Naive thymus-derived CD4-positive, alpha-beta T cell (primary cell): ENCODE results near the gene PDCD1LG2. TPM values are rescaled to one million over a fixed set of nuclear protein-coding genes. Genes with fewer than 3 reads are reported as not detected.
"Not testable (repeated sequence)": the region's sequence is repeated elsewhere in the genome, so short reads cannot be mapped to it uniquely, and the experiment has no call there.

Experiments
- ATAC-seq: fragments of 150-1000 bp; cut with Tn5 transposase; 2 replicates; pipeline ENCODE4 v1.10.0; 2021; ENCODE audit warnings: mild to moderate bottlenecking, moderate library complexity
- CTCF ChIA-PET: fragments of 350-600 bp; sonication (Branson Sonifier 250); formaldehyde crosslinking; loops from one replicate; lab custom pipeline; 2021; ENCODE audit warnings: antibody characterized with exemption; lab: Charles Lee
- POLR2A ChIA-PET: fragments of 350-600 bp; sonication (Branson Sonifier 250); formaldehyde crosslinking; loops from one replicate; lab custom pipeline; 2021; ENCODE audit warnings: antibody characterized with exemption, inconsistent platforms; lab: Charles Lee
- DNase-seq, 9 donors: peaks; one replicate each; pipeline versions ENCODE4 v3.0.0 to v3.0.0-alpha.2; 2020 to 2022; ENCODE audit warnings: mixed read lengths in 1 of 9
- H3K27ac ChIP-seq: one replicate; pipeline ENCODE4 v1.7.0; 2013; ENCODE audit warnings: mild to moderate bottlenecking, low read depth, low read length, moderate library complexity
- H3K27me3 ChIP-seq, 2 donors: one replicate each; pipeline ENCODE4 v1.7.0; 2013; ENCODE audit warnings: low read length in 2 of 2, mild to moderate bottlenecking in 2 of 2, moderate library complexity in 2 of 2; ENCODE audit not compliant: control insufficient read depth in 2 of 2, insufficient read depth in 2 of 2
- H3K36me3 ChIP-seq, 3 experiments: 1 replicate in 2 of 3; 2 replicates in 1 of 3; pipeline ENCODE4 v1.7.0; 2013; ENCODE audit warnings: low read length in 3 of 3, mild to moderate bottlenecking in 3 of 3, moderate library complexity in 1 of 3; ENCODE audit not compliant: insufficient read depth in 3 of 3, control insufficient read depth in 2 of 3
- H3K4me1 ChIP-seq, 2 donors: one replicate each; pipeline ENCODE4 v1.7.0; 2013; ENCODE audit warnings: low read length in 2 of 2, mild to moderate bottlenecking in 2 of 2, moderate library complexity in 1 of 2; ENCODE audit not compliant: control insufficient read depth in 2 of 2, insufficient read depth in 2 of 2
- H3K4me3 ChIP-seq: 2 replicates; pipeline ENCODE4 v1.7.0; 2013; ENCODE audit warnings: mild to moderate bottlenecking, low read length
- H3K9me3 ChIP-seq, 3 experiments: 1 replicate in 2 of 3; 2 replicates in 1 of 3; pipeline ENCODE4 v1.7.0; 2013; ENCODE audit warnings: low read length in 3 of 3; ENCODE audit not compliant: control insufficient read depth in 2 of 3
- H3K27ac Mint-ChIP-seq, 9 donors: one replicate each; pipeline ENCODE4 v1.8.0; 2020 to 2022; ENCODE audit warnings: mixed read lengths in 9 of 9, mild to moderate bottlenecking in 8 of 9, moderate library complexity in 5 of 9, inconsistent platforms in 2 of 9
- H3K27me3 Mint-ChIP-seq, 5 donors: one replicate each; pipeline ENCODE4 v1.8.0; 2021 to 2022; ENCODE audit warnings: mixed read lengths in 5 of 5, mild to moderate bottlenecking in 1 of 5
- H3K36me3 Mint-ChIP-seq, 5 donors: one replicate each; pipeline ENCODE4 v1.8.0; 2020 to 2022; ENCODE audit warnings: mixed read lengths in 5 of 5, mild to moderate bottlenecking in 3 of 5, inconsistent platforms in 1 of 5
- H3K4me1 Mint-ChIP-seq, 7 donors: one replicate each; pipeline ENCODE4 v1.8.0; 2020 to 2022; ENCODE audit warnings: mixed read lengths in 7 of 7, mild to moderate bottlenecking in 3 of 7, inconsistent platforms in 1 of 7
- H3K4me3 Mint-ChIP-seq, 10 donors: one replicate each; pipeline ENCODE4 v1.8.0; 2020 to 2022; ENCODE audit warnings: mild to moderate bottlenecking in 10 of 10, mixed read lengths in 10 of 10, moderate library complexity in 6 of 10, inconsistent platforms in 2 of 10
- H3K9me3 Mint-ChIP-seq, 11 donors: one replicate each; pipeline ENCODE4 v1.8.0; 2020 to 2022; ENCODE audit warnings: mixed read lengths in 11 of 11, mild to moderate bottlenecking in 4 of 11, inconsistent platforms in 1 of 11, moderate library complexity in 1 of 11
- intact Hi-C, 2 donors: fragments of 100-400 bp; cut with micrococcal nuclease; formaldehyde crosslinking; loops; one replicate each; pipeline ENCODE4 v1.15.1; 2023
- polyA plus RNA-seq, 2 donors: library from polyadenylated mRNA; unstranded; fragments of 300-500 nt; fragmentation: Illumina TruSeq; gene quantifications; one replicate each; pipeline ENCODE4 v1.2.3, GENCODE V29; 2021
- total RNA-seq, 6 experiments: library from RNA in 5 of 6; stranded (reverse) in 5 of 6; gene quantifications; 1 replicate in 5 of 6; 2 replicates in 1 of 6; pipeline ENCODE4 v1.2.3 and lab custom pipeline; 2021 to 2026

The PDCD1LG2 gene
- total and polyA plus RNA-seq, 7 experiments from 2014 or later = 0.16 to 7.4 (median 0.32) TPM; not detected in 2

DNA sequence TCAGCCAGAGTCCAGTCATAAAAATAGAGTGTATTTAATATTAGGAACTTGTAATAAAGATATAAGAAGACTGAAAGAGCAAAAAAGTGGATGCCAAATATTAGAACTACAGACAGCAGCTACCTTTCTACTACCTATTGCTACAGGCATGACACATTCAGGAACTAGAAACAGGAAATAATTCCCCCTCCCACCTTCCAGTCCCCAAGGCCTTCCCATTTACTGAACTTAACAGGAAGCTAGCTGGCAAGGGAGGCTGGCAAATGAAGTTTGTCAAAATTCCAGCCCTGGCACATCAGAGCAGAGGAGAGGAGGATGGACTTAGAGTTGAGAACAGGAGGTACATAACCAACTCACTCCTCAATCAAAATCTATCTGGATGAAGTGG lies 68.4 kb downstream of the PDCD1LG2 start:
- DNase-seq (no peak), ATAC-seq (no peak)
- H3K27ac Mint-ChIP-seq = peak overlapping the region in 3 of 9 donors; percentile 20 to 32 (median 25)
- H3K4me3 ChIP-seq = no peak overlapping the region
- H3K36me3 ChIP-seq = no peaks in the 10 kb centered on the region
- peaks cover 6 to 7% of the 10 kb centered on the region in 2 donors for H3K4me1 ChIP-seq
- peak overlapping the region in 1 of 10 donors; percentile 3 for H3K4me3 Mint-ChIP-seq
- H3K27ac ChIP-seq = no peak overlapping the region
- POLR2A ChIA-PET = interaction anchor here (0.6 to 1.3 kb wide), 3 partner anchors 14 to 127 kb away, joined by 3 read pairs; no protein-coding TSS in a partner anchor
- no peaks in the 10 kb centered on the region for H3K27me3 Mint-ChIP-seq
- peaks cover 0 to 6% (median 0%) of the 10 kb centered on the region in 11 donors for H3K9me3 Mint-ChIP-seq
- H3K36me3 Mint-ChIP-seq = peaks cover 0 to 36% (median 0%) of the 10 kb centered on the region in 5 donors
- CTCF ChIA-PET = interaction anchor here (1.5 kb wide), 1 partner anchor 9 kb away, joined by 3 read pairs; no protein-coding TSS in a partner anchor
- H3K27me3 ChIP-seq = no peaks in the 10 kb centered on the region
- H3K9me3 ChIP-seq = no peaks in the 10 kb centered on the region
- peaks cover 14 to 54% (median 36%) of the 10 kb centered on the region in 7 donors for H3K4me1 Mint-ChIP-seq
- intact Hi-C loops = no loop called here

DNA sequence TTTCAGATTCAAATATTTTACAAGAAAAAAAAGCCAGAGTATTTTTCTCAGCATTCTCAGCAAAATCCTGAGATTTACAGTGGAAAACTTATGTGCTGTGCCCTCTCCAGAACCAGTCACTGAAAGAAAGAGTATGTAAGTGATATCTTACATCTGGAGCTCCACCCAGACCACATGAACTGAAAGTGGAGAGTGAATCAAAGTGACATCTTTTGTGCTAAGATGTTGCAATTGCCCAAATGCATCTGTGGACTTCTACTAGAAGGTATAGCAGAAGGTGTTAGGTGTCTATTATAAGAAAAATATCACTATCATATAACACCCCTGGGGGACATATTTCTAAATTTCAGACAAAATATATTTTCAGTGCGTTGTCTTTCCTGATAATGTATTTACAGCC lies 69.5 kb downstream of the PDCD1LG2 start:
- ATAC-seq (no peak), DNase-seq (no peak)
- CTCF ChIA-PET = interaction anchor here (1.5 kb wide), 1 partner anchor 8 kb away, joined by 3 read pairs; no protein-coding TSS in a partner anchor
- Mint-ChIP-seq H3K27me3 (no peaks in the 10 kb centered on the region), H3K36me3 (peaks cover 0 to 38% (median 5%) of the 10 kb centered on the region in 5 donors), H3K27ac (peak overlapping the region in 2 of 9 donors; percentile 25 to 48), H3K9me3 (peaks cover 0 to 6% (median 0%) of the 10 kb centered on the region in 11 donors), H3K4me1 (peaks cover 14 to 62% (median 39%) of the 10 kb centered on the region in 7 donors), H3K4me3 (peak overlapping the region in 1 of 10 donors; percentile 29)
- no peaks in the 10 kb centered on the region for H3K27me3 ChIP-seq
- H3K4me1 ChIP-seq = peaks cover 6 to 7% of the 10 kb centered on the region in 2 donors
- intact Hi-C loops = loop anchor here (10.0 kb wide), 3 partner anchors 245 to 595 kb away; partner anchors contain the start of genes RLN1 (in 2 of the 2), JAK2 (in 1 of the 2) and RLN2 (in 1 of the 2)
- H3K4me3 ChIP-seq = no peak overlapping the region
- no peak overlapping the region for H3K27ac ChIP-seq
- no peaks in the 10 kb centered on the region for H3K36me3 ChIP-seq
- H3K9me3 ChIP-seq = no peaks in the 10 kb centered on the region
- POLR2A ChIA-PET = interaction anchor here (0.7 to 1.4 kb wide), 2 partner anchors 8 to 142 kb away, joined by 3 to 5 read pairs; partner anchors contain the start of gene PLGRKT

DNA sequence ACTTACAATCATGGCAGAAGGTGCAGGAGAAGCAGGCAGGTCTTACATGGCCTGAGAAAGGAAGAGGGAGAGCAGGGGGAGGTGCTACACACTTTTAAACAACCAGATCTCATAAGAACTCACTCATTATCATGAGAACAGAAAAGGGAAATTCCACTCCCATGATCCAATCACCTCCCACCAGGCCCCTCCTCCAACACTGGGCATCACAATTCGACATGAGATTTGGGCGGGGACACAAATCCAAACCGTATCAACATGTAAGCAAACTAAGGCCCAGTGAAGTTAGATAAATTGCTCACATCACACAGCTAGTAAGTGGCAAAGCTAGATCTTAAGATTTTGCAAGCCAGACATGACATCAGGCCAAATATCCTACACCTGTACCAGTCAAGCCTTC lies 70.3 kb downstream of the PDCD1LG2 start:
- DNase-seq (no peak), ATAC-seq (no peak)
- peak overlapping the region in 3 of 9 donors; percentile 22 to 68 (median 31) for H3K27ac Mint-ChIP-seq
- Histone ChIP-seq H3K27ac (no peak overlapping the region), H3K9me3 (no peaks in the 10 kb centered on the region), H3K36me3 (no peaks in the 10 kb centered on the region), H3K4me3 (no peak overlapping the region), H3K27me3 (no peaks in the 10 kb centered on the region), H3K4me1 (peaks cover 6 to 9% of the 10 kb centered on the region in 2 donors)
- POLR2A ChIA-PET = interaction anchor here (0.5 to 1.4 kb wide), 3 partner anchors 7 to 143 kb away, joined by 3 to 5 read pairs (median 3); partner anchors contain the start of gene PLGRKT
- H3K9me3 Mint-ChIP-seq = peaks cover 0 to 4% (median 0%) of the 10 kb centered on the region in 11 donors
- peaks cover 14 to 63% (median 41%) of the 10 kb centered on the region in 7 donors for H3K4me1 Mint-ChIP-seq
- CTCF ChIA-PET = no interaction called here
- H3K4me3 Mint-ChIP-seq = no peak overlapping the region
- peaks cover 0 to 37% (median 5%) of the 10 kb centered on the region in 5 donors for H3K36me3 Mint-ChIP-seq
- intact Hi-C loops = loop anchor here (10.0 kb wide), 3 partner anchors 246 to 596 kb away; partner anchors contain the start of genes RLN1 (in 2 of the 2), JAK2 (in 1 of the 2) and RLN2 (in 1 of the 2)
- H3K27me3 Mint-ChIP-seq = no peaks in the 10 kb centered on the region

DNA sequence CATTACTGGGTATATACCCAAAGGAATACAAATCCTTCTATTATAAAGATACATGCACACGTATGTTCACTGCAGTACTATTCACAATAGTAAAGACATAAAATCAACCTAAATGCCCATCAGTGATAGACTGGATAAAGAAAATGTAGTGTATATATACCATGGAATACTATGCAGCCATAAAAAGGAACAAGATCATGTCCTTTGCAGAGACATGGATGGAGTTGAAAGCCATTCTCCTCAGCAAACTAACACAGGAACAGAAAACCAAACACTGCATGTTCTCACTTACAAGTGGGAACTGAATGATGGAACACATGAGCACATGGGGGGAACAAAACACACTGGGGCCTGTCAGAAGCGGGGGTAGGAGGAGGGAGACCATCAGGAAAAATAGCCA lies 71.4 kb downstream of the PDCD1LG2 start:
- H3K27ac ChIP-seq, H3K4me3 ChIP-seq, H3K9me3 Mint-ChIP-seq, H3K36me3 ChIP-seq, ATAC-seq, CTCF ChIA-PET, DNase-seq, H3K27me3 ChIP-seq, H3K27me3 Mint-ChIP-seq, H3K9me3 ChIP-seq: not testable (repeated sequence)
- Mint-ChIP-seq H3K27ac (peak overlapping the region in 6 of 9 donors; percentile 46 to 98 (median 74)), H3K4me3 (peak overlapping the region in 2 of 10 donors; percentile 19 to 39), H3K4me1 (peaks cover 18 to 73% (median 51%) of the 10 kb centered on the region in 7 donors), H3K36me3 (peaks cover 0 to 43% (median 5%) of the 10 kb centered on the region in 5 donors)
- intact Hi-C loops = loop anchor here (1.0 to 10.0 kb wide), 6 partner anchors 13 to 597 kb away; partner anchors contain the start of genes RLN1 (in 2 of the 2), JAK2 (in 1 of the 2) and RLN2 (in 1 of the 2)
- H3K4me1 ChIP-seq = peaks cover 15 to 19% of the 10 kb centered on the region in 2 donors
- POLR2A ChIA-PET = interaction anchor here (1.0 to 7.0 kb wide), 2 partner anchors 24 to 71 kb away, joined by 3 to 68 read pairs; partner anchors contain the start of gene PDCD1LG2

DNA sequence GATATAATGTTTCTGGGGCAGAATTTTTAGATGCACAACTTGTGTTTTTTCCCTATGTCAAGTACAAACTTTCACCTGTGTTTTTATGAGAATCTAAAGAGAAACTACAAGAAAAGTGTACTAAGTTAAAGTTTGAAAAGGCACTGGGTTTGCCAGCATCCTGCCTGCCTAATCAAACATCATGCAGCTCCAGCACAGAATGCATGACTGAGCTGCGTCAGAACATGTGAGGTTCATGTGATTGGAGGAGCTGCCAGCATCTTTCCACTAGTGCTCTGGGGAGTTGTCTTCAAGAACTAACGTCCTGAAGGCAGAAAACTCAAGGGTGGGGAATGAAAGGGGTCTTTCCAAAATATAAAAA lies 72.5 kb downstream of the PDCD1LG2 start:
- no peaks in the 10 kb centered on the region for H3K27me3 Mint-ChIP-seq
- intact Hi-C loops = loop anchor here (1.0 to 10.0 kb wide), 7 partner anchors 14 to 598 kb away; partner anchors contain the start of genes JAK2 (in 2 of the 2), RLN1 (in 2 of the 2) and RLN2 (in 1 of the 2)
- ATAC-seq = peak; percentile 82
- POLR2A ChIA-PET = interaction anchor here (0.5 to 7.0 kb wide), 11 partner anchors 13 to 949 kb away, joined by 3 to 68 read pairs (median 4); partner anchors contain the start of genes CD274, PDCD1LG2, PLGRKT and RIC1
- H3K9me3 Mint-ChIP-seq = peaks cover 0 to 4% (median 0%) of the 10 kb centered on the region in 11 donors
- peak in 7 of 9 donors; percentile 55 to 81 (median 68) for DNase-seq
- peak overlapping the region; percentile 48 to 98 (median 86) for H3K27ac Mint-ChIP-seq
- H3K36me3 Mint-ChIP-seq = peaks cover 0 to 41% (median 5%) of the 10 kb centered on the region in 5 donors
- no peaks in the 10 kb centered on the region for H3K27me3 ChIP-seq
- no peak overlapping the region for H3K4me3 ChIP-seq
- no peaks in the 10 kb centered on the region for H3K9me3 ChIP-seq
- peaks cover 24 to 30% of the 10 kb centered on the region in 2 donors for H3K4me1 ChIP-seq
- H3K36me3 ChIP-seq = no peaks in the 10 kb centered on the region
- H3K27ac ChIP-seq = peak overlapping the region; percentile 43
- H3K4me1 Mint-ChIP-seq = peaks cover 28 to 79% (median 62%) of the 10 kb centered on the region in 7 donors
- peak overlapping the region in 7 of 10 donors; percentile 0 to 43 (median 39) for H3K4me3 Mint-ChIP-seq
- CTCF ChIA-PET = interaction anchor here (0.7 to 1.6 kb wide), 4 partner anchors 23 to 132 kb away, joined by 4 to 6 read pairs (median 4); partner anchors contain the start of gene CD274

DNA sequence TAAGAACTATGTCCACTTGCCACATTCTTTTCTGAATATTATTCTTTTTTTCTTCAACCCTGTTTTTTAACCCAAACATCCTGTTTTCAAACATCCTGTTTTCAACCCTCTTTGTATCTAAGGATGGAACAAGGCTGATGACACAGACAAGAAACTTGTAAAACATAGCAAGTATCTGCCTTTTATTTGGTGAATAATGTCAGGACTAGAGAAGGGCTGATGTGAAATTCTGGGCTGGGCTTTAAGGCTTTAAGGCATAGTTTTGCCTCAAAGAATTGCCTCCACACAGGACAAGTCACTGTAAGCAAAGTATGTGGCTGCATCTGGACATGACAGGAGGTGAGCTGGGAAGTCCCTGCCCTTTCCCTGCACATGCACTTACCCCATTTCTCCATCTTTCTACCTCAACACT lies 76.1 kb downstream of the PDCD1LG2 start:
- ChIA-PET POLR2A (interaction anchor here (0.7 to 7.0 kb wide), 10 partner anchors 17 to 920 kb away, joined by 3 to 82 read pairs (median 5); partner anchors contain the start of genes CD274, PLGRKT, RIC1 and SPATA6L), CTCF (interaction anchor here (1.1 to 5.5 kb wide), 4 partner anchors 14 to 148 kb away, joined by 4 to 83 read pairs (median 24); partner anchors contain the start of genes CD274 and PLGRKT)
- Histone ChIP-seq H3K9me3 (no peaks in the 10 kb centered on the region), H3K4me1 (peaks cover 24 to 32% of the 10 kb centered on the region in 2 donors), H3K27ac (peak overlapping the region; percentile 61), H3K27me3 (no peaks in the 10 kb centered on the region), H3K4me3 (no peak overlapping the region), H3K36me3 (no peaks in the 10 kb centered on the region)
- Mint-ChIP-seq H3K27ac (peak overlapping the region; percentile 85 to 99 (median 97)), H3K36me3 (peaks cover 0 to 24% (median 0%) of the 10 kb centered on the region in 5 donors), H3K4me1 (peaks cover 25 to 71% (median 52%) of the 10 kb centered on the region in 7 donors), H3K4me3 (peak overlapping the region in 9 of 10 donors; percentile 1 to 70 (median 54)), H3K27me3 (peaks cover 0 to 3% (median 0%) of the 10 kb centered on the region in 5 donors), H3K9me3 (peaks cover 0 to 4% (median 0%) of the 10 kb centered on the region in 11 donors)
- DNase-seq (peak in 7 of 9 donors; percentile 26 to 77 (median 57)), ATAC-seq (peak; percentile 56)
- intact Hi-C loops = loop anchor here (1.0 to 10.0 kb wide), 9 partner anchors 28 to 602 kb away; partner anchors contain the start of genes CD274 (in 2 of the 2), RLN1 (in 2 of the 2), JAK2 (in 1 of the 2) and PDCD1LG2 (in 1 of the 2)
